HepG2 (cell line): ENCODE measurements around the gene PCSK7. TPM values are rescaled to one million over a fixed set of nuclear protein-coding genes. Genes with fewer than 3 reads are reported as not detected.
A peak's percentile ranks its signal among the peaks of the same experiment; 100 is the strongest.

Experiments
- CHD2 ChIP-seq: IDR thresholded peaks from 2 replicates; pipeline ENCODE4 v1.6.1; 2011; ENCODE audit warnings: low read depth, low read length, improper control_type of control experiment
- FOXK1 ChIP-seq: sonication (generic); formaldehyde crosslinking; IDR thresholded peaks from 2 replicates; pipeline ENCODE4 v1.4.0; 2020; ENCODE audit warnings: low read depth, missing genetic modification reagents, borderline replicate concordance
- HDAC6 ChIP-seq: fragments of 200-600 bp; sonication (generic); IDR thresholded peaks from 2 replicates; pipeline ENCODE4 v1.7.0; 2017; ENCODE audit warnings: mild to moderate bottlenecking, antibody characterized with exemption, low read length, low read depth
- HMGA1 ChIP-seq: sonication (generic); formaldehyde crosslinking; conservative IDR thresholded peaks from 2 replicates; pipeline ENCODE4 v1.4.0; 2020; ENCODE audit warnings: missing genetic modification reagents
- HNF4G ChIP-seq, 2 experiments: sonication (generic) in 1 of 2; formaldehyde crosslinking in 1 of 2; IDR thresholded peaks; 2 replicates each; pipeline versions ENCODE4 v1.4.0 to v1.6.1; 2011 to 2020; ENCODE audit warnings: borderline replicate concordance in 2 of 2, low read depth in 2 of 2, mild to moderate bottlenecking in 2 of 2, low read length in 1 of 2, missing genetic modification reagents in 1 of 2, moderate library complexity in 1 of 2
- KDM2A ChIP-seq: sonication (generic); formaldehyde crosslinking; IDR thresholded peaks from 2 replicates; pipeline ENCODE4 v1.4.0; 2020; ENCODE audit warnings: low read depth, missing genetic modification reagents, borderline replicate concordance
- NCOA1 ChIP-seq: sonication (generic); formaldehyde crosslinking; IDR thresholded peaks from 2 replicates; pipeline ENCODE4 v1.9.0; 2021; ENCODE audit warnings: missing genetic modification reagents
- PHF20 ChIP-seq: sonication (generic); formaldehyde crosslinking; IDR thresholded peaks from 2 replicates; pipeline ENCODE4 v1.5.0; 2020; ENCODE audit warnings: mild to moderate bottlenecking, missing genetic modification reagents
- POLR2G ChIP-seq: fragments of 200-400 bp; formaldehyde crosslinking; IDR thresholded peaks from 2 replicates; pipeline ENCODE4 v1.6.1; 2018; ENCODE audit warnings: mild to moderate bottlenecking, low read depth, low read length, moderate library complexity
- SAP130 ChIP-seq: IDR thresholded peaks from 2 replicates; pipeline ENCODE4 v1.6.1; 2016; ENCODE audit warnings: low read depth
- SATB2 ChIP-seq: sonication (generic); formaldehyde crosslinking; IDR thresholded peaks from 2 replicates; pipeline ENCODE4 v1.5.0; 2020; ENCODE audit warnings: missing genetic modification reagents
- SIN3A ChIP-seq: IDR thresholded peaks from 2 replicates; pipeline ENCODE4 v1.6.1; 2011; ENCODE audit warnings: low read depth, mild to moderate bottlenecking, control low read depth, low read length, borderline replicate concordance
- SMAD9 ChIP-seq: sonication (generic); formaldehyde crosslinking; IDR thresholded peaks from 2 replicates; pipeline ENCODE4 v1.5.1; 2020; ENCODE audit warnings: mild to moderate bottlenecking, missing genetic modification reagents
- TAF1 ChIP-seq: sonication (generic); formaldehyde crosslinking; IDR thresholded peaks from 2 replicates; pipeline ENCODE4 v1.4.0; 2020; ENCODE audit warnings: missing genetic modification reagents
- TCF12 ChIP-seq, 2 experiments: fragments of 450-650 bp in 1 of 2; sonication (generic) in 1 of 2; formaldehyde crosslinking in 1 of 2; IDR thresholded peaks; 2 replicates each; pipeline versions ENCODE4 v1.6.1 to v1.8.0; 2017 to 2022; ENCODE audit warnings: antibody characterized with exemption in 1 of 2, mild to moderate bottlenecking in 1 of 2, missing genetic modification reagents in 1 of 2, moderate library complexity in 1 of 2
- TGIF2 ChIP-seq: IDR thresholded peaks from 2 replicates; pipeline ENCODE4 v1.6.1; 2016; ENCODE audit warnings: control low read depth, missing compliant biosample characterization
- ZNF557 ChIP-seq: sonication (generic); formaldehyde crosslinking; IDR thresholded peaks from 2 replicates; pipeline ENCODE4 v1.4.0; 2020; ENCODE audit warnings: missing genetic modification reagents
- ZNF747 ChIP-seq: sonication (generic); formaldehyde crosslinking; IDR thresholded peaks from 2 replicates; pipeline ENCODE4 v1.8.1; 2023; ENCODE audit warnings: missing genetic modification reagents, mild to moderate bottlenecking, borderline replicate concordance
- ZNF788 ChIP-seq: sonication (generic); formaldehyde crosslinking; IDR thresholded peaks from 2 replicates; pipeline ENCODE4 v1.5.0; 2020; ENCODE audit warnings: mild to moderate bottlenecking, missing genetic modification reagents, borderline replicate concordance
- polyA plus RNA-seq, 8 experiments: library from polyadenylated mRNA; depleted of rRNA in 3 of 8; stranded (reverse) in 7 of 8; unstranded in 1 of 8; fragments of >200 nt; fragmentation: Illumina TruSeq in 4 of 8; extraction: Trizol in 4 of 8; gene quantifications; 2 replicates each; pipeline versions ENCODE4 v1.2.1 to v1.2.3, GENCODE V29; 2011 to 2016; ENCODE audit warnings: low read depth in 4 of 8, missing spikeins in 1 of 8, mixed read lengths in 1 of 8; ENCODE audit not compliant: insufficient read depth in 1 of 8
- total RNA-seq, 5 experiments: library from RNA; depleted of rRNA; stranded (reverse); fragments of >200 nt; fragmentation: Illumina TruSeq; extraction: Trizol; gene quantifications; 2 replicates each; pipeline ENCODE4 v1.2.3, GENCODE V29; 2016; ENCODE audit warnings: low read depth in 1 of 5
- TF ChIP-seq, protein P1 (sequence below): sonication (generic); formaldehyde crosslinking; IDR thresholded peaks from 2 replicates; pipeline ENCODE4 v1.8.1; 2023; ENCODE audit warnings: mild to moderate bottlenecking, missing genetic modification reagents
- TF ChIP-seq, protein P2 (sequence below): sonication (generic); formaldehyde crosslinking; IDR thresholded peaks from 2 replicates; pipeline ENCODE4 v1.9.0; 2021; ENCODE audit warnings: missing genetic modification reagents, borderline replicate concordance
- TF ChIP-seq, protein P3 (sequence below): sonication (generic); formaldehyde crosslinking; IDR thresholded peaks from 2 replicates; pipeline ENCODE4 v1.4.0; 2020; ENCODE audit warnings: mild to moderate bottlenecking, missing genetic modification reagents
- TF ChIP-seq, protein P4 (sequence below), 2 experiments: sonication (generic) in 1 of 2; formaldehyde crosslinking in 1 of 2; IDR thresholded peaks; 2 replicates each; pipeline versions ENCODE4 v1.4.0 to v1.6.1; 2018 to 2020; ENCODE audit warnings: missing genetic modification reagents in 2 of 2, borderline replicate concordance in 1 of 2, low read depth in 1 of 2, mild to moderate bottlenecking in 1 of 2, missing biosample characterization in 1 of 2
- TF ChIP-seq, protein P5 (sequence below): sonication (generic); formaldehyde crosslinking; IDR thresholded peaks from 2 replicates; pipeline ENCODE4 v1.5.1; 2020; ENCODE audit warnings: mild to moderate bottlenecking, missing genetic modification reagents, moderate library complexity

Gene PCSK7
- total and polyA plus RNA-seq, 2 of the 13 experiments (the other 11 are each of a cell fraction or from before 2014, with no cell fraction given) = 13.4 to 13.8 TPM

DNA sequence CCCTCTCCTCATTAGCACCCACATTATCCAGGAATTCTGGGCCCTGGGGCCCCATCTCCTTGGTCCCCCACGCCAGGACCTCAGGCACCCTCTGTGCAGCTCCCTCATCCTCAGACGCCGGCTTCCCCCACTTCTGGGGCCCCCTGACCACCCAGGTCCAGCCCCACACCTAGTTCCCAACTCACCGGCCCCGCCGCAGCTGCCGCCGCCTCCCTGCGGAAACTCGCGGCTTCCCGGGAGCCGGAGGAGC lies at the start of gene PCSK7 (continued):
- TF ChIP-seq CHD2 = no peak
- no peak for TF ChIP-seq SATB2 (CRISPR knock-in tag)
- TF ChIP-seq SIN3A = peak; percentile 90; the same call in 1 of the 2 replicates
- no peak for TF ChIP-seq SMAD9
- TF ChIP-seq ZNF747 = no peak
- TF ChIP-seq FOXK1 = no peak
- TF ChIP-seq, protein P1, sequence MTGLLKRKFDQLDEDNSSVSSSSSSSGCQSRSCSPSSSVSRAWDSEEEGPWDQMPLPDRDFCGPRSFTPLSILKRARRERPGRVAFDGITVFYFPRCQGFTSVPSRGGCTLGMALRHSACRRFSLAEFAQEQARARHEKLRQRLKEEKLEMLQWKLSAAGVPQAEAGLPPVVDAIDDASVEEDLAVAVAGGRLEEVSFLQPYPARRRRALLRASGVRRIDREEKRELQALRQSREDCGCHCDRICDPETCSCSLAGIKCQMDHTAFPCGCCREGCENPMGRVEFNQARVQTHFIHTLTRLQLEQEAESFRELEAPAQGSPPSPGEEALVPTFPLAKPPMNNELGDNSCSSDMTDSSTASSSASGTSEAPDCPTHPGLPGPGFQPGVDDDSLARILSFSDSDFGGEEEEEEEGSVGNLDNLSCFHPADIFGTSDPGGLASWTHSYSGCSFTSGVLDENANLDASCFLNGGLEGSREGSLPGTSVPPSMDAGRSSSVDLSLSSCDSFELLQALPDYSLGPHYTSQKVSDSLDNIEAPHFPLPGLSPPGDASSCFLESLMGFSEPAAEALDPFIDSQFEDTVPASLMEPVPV = 0 out of 2 replicates have a peak, but pooled peaks have one; percentile 22
- 0 out of 2 replicates have a peak, but pooled peaks have one; percentile 48 for TF ChIP-seq NCOA1 (CRISPR knock-in tag)
- TF ChIP-seq, protein P2, sequence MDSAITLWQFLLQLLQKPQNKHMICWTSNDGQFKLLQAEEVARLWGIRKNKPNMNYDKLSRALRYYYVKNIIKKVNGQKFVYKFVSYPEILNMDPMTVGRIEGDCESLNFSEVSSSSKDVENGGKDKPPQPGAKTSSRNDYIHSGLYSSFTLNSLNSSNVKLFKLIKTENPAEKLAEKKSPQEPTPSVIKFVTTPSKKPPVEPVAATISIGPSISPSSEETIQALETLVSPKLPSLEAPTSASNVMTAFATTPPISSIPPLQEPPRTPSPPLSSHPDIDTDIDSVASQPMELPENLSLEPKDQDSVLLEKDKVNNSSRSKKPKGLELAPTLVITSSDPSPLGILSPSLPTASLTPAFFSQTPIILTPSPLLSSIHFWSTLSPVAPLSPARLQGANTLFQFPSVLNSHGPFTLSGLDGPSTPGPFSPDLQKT (CRISPR knock-in tag) = 0 out of 2 replicates have a peak, but pooled peaks have one; percentile 3
- TF ChIP-seq, protein P3, sequence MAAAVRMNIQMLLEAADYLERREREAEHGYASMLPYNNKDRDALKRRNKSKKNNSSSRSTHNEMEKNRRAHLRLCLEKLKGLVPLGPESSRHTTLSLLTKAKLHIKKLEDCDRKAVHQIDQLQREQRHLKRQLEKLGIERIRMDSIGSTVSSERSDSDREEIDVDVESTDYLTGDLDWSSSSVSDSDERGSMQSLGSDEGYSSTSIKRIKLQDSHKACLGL = no peak; the same call in 1 of the 2 replicates
- TF ChIP-seq ZNF557 (CRISPR knock-in tag) = no peak
- peak; percentile 64 for TF ChIP-seq PHF20
- TF ChIP-seq SAP130 = peak; percentile 88
- 0 out of 2 replicates have a peak, but pooled peaks have one; percentile 10 for TF ChIP-seq KDM2A
- no peak for TF ChIP-seq TCF12 (IDR thresholded peaks at IDR 0.05)
- TF ChIP-seq TCF12 (CRISPR knock-in tag; IDR thresholded peaks at IDR 0.05) = peak; percentile 40; the same call in 1 of the 2 replicates
- TF ChIP-seq, protein P4, sequence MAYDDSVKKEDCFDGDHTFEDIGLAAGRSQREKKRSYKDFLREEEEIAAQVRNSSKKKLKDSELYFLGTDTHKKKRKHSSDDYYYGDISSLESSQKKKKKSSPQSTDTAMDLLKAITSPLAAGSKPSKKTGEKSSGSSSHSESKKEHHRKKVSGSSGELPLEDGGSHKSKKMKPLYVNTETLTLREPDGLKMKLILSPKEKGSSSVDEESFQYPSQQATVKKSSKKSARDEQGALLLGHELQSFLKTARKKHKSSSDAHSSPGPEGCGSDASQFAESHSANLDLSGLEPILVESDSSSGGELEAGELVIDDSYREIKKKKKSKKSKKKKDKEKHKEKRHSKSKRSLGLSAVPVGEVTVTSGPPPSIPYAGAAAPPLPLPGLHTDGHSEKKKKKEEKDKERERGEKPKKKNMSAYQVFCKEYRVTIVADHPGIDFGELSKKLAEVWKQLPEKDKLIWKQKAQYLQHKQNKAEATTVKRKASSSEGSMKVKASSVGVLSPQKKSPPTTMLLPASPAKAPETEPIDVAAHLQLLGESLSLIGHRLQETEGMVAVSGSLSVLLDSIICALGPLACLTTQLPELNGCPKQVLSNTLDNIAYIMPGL (CRISPR knock-in tag; IDR thresholded peaks at IDR 0.05; ENCODE audit: borderline replicate concordance in 1 of 2, low read depth in 1 of 2) = peak in 1 of 2 experiments; percentile 47; a peak in 1 of 4 replicates
- TF ChIP-seq TAF1 (CRISPR knock-in tag) = peak; percentile 19; the same call in 1 of the 2 replicates
- TF ChIP-seq HDAC6 = no peak
- 0 out of 2 replicates have a peak, but pooled peaks have one; percentile 44 for TF ChIP-seq ZNF788 (CRISPR knock-in tag)
- TF ChIP-seq, protein P5, sequence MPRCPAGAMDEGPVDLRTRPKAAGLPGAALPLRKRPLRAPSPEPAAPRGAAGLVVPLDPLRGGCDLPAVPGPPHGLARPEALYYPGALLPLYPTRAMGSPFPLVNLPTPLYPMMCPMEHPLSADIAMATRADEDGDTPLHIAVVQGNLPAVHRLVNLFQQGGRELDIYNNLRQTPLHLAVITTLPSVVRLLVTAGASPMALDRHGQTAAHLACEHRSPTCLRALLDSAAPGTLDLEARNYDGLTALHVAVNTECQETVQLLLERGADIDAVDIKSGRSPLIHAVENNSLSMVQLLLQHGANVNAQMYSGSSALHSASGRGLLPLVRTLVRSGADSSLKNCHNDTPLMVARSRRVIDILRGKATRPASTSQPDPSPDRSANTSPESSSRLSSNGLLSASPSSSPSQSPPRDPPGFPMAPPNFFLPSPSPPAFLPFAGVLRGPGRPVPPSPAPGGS (CRISPR knock-in tag) = 0 out of 2 replicates have a peak, but pooled peaks have one; percentile 15
- 0 out of 2 replicates have a peak, but pooled peaks have one; percentile 62 for TF ChIP-seq POLR2G
- TF ChIP-seq HNF4G (IDR thresholded peaks at IDR 0.05; ENCODE audit: borderline replicate concordance, low read depth, low read length) = no peak
- TF ChIP-seq HNF4G (CRISPR knock-in tag; IDR thresholded peaks at IDR 0.05; ENCODE audit: borderline replicate concordance, low read depth) = no peak
- peak; percentile 91; the same call in 1 of the 2 replicates for TF ChIP-seq TGIF2 (CRISPR knock-in tag)
- TF ChIP-seq HMGA1 (CRISPR knock-in tag) = no peak
